Endodermal cell (in vitro differentiated cells): Measurements from ENCODE around the gene TCF7L2. TPM values are rescaled to one million over a fixed set of nuclear protein-coding genes. Genes with fewer than 3 reads are reported as not detected.

Experiments
- DNase-seq: peaks from one replicate; pipeline ENCODE4 v3.0.0-alpha.2; 2017
- H3K27ac ChIP-seq: 2 replicates; pipeline ENCODE4 v1.5.1; 2013; ENCODE audit warnings: mild to moderate bottlenecking, low read depth, low read length, moderate library complexity
- H3K27me3 ChIP-seq: 2 replicates; pipeline ENCODE4 v1.6.1; 2013; ENCODE audit warnings: mild to moderate bottlenecking, low read length, moderate library complexity; ENCODE audit not compliant: insufficient read depth, control insufficient read depth, poor library complexity, severe bottlenecking
- H3K36me3 ChIP-seq: 2 replicates; pipeline ENCODE4 v1.7.0; 2013; ENCODE audit warnings: mild to moderate bottlenecking, low read length, moderate library complexity; ENCODE audit not compliant: control insufficient read depth, insufficient read depth
- H3K4me1 ChIP-seq: one replicate; pipeline ENCODE4 v1.7.0; 2013; ENCODE audit warnings: low read length; ENCODE audit not compliant: control insufficient read depth, insufficient read depth
- H3K4me3 ChIP-seq: 2 replicates; pipeline ENCODE4 v1.5.1; 2013; ENCODE audit warnings: mild to moderate bottlenecking, low read length, moderate library complexity
- H3K9ac ChIP-seq: 2 replicates; pipeline ENCODE4 v1.6.1; 2013; ENCODE audit warnings: mild to moderate bottlenecking, low read length, moderate library complexity; ENCODE audit not compliant: poor library complexity, severe bottlenecking; ENCODE audit errors: extremely low read depth
- H3K9me3 ChIP-seq: 2 replicates; pipeline ENCODE4 v1.6.1; 2013; ENCODE audit warnings: mild to moderate bottlenecking, low read length, moderate library complexity; ENCODE audit not compliant: control insufficient read depth
- H3K27ac Mint-ChIP-seq: 2 replicates; pipeline ENCODE4 v1.8.0; 2020; ENCODE audit warnings: mixed read lengths
- H3K27me3 Mint-ChIP-seq: 2 replicates; pipeline ENCODE4 v1.8.0; 2021; ENCODE audit warnings: mild to moderate bottlenecking, mixed read lengths; ENCODE audit not compliant: insufficient read depth
- H3K36me3 Mint-ChIP-seq: 2 replicates; pipeline ENCODE4 v1.8.0; 2020; ENCODE audit warnings: low read depth, mixed read lengths
- H3K4me1 Mint-ChIP-seq: 2 replicates; pipeline ENCODE4 v1.8.0; 2020; ENCODE audit warnings: mixed read lengths
- H3K4me3 Mint-ChIP-seq: 2 replicates; pipeline ENCODE4 v1.8.0; 2020; ENCODE audit warnings: mild to moderate bottlenecking, moderate library complexity, mixed read lengths
- H3K9me3 Mint-ChIP-seq: 2 replicates; pipeline ENCODE4 v1.8.0; 2020; ENCODE audit warnings: mild to moderate bottlenecking, mixed read lengths
- WGBS, 2 experiments: methylation state at CpG; one replicate each; pipeline versions ENCODE4 v1.1.5 to v1.1.7; 2013; ENCODE audit warnings: missing lambda C conversion rate in 2 of 2, mixed read lengths in 1 of 2; ENCODE audit not compliant: insufficient coverage in 1 of 2, insufficient read length in 1 of 2; 5-methylcytosine and 5-hydroxymethylcytosine counted together
- total RNA-seq, 2 donors: library from RNA; stranded (reverse); fragmentation: NEBNext Ultra II Directional in 1 of 2; extraction: Animal tissue kit (Norgen Biotek cat#: 25700) in 1 of 2; gene quantifications; 2 replicates in 1 of 2; 3 replicates in 1 of 2; pipeline ENCODE4 v1.2.1, GENCODE V29; 2021
- TF ChIP-seq, protein P1 (sequence below): fragments of 200-600 bp; sonication (generic); conservative IDR thresholded peaks from 2 replicates; pipeline ENCODE4 v1.5.0; 2021; ENCODE audit warnings: antibody characterized with exemption, mild to moderate bottlenecking

The TCF7L2 gene
- total RNA-seq, 2 donors from 2014 or later = 73.2 to 105 TPM

DNA sequence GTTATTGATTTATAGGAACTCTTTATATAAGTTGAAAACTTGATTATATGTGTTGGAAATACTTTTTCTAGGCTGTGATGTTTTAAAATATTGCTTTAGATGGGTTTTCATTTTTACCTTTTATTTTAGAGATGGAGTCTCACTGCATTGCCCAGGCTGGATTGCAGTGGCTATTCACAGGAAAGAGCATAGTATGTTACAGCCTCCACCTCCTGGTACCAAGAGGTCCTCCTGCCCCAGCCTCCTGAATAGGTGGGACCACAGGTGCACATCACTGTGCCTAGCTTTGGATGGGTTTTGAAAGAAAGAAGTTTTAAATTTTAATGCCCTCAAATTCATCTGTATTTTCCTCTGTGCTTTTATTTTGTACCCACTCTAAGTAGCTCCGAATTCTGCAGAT is 105.4 kb downstream of the TCF7L2 start:
- Mint-ChIP-seq H3K9me3 (no peaks in the 10 kb centered on the region), H3K4me3 (no peak overlapping the region), H3K27ac (no peak overlapping the region), H3K27me3 (no peaks in the 10 kb centered on the region), H3K4me1 (peaks cover 40% of the 10 kb centered on the region), H3K36me3 (peaks cover 33% of the 10 kb centered on the region)
- no peaks in the 10 kb centered on the region for H3K27me3 ChIP-seq
- no peak overlapping the region for H3K27ac ChIP-seq
- no peak for DNase-seq
- no peak overlapping the region for H3K9ac ChIP-seq
- H3K36me3 ChIP-seq = peaks cover 44% of the 10 kb centered on the region
- peaks cover 35% of the 10 kb centered on the region for H3K4me1 ChIP-seq
- 95% methylated on average over 1 of the region's 1 CpG; no CpG with 5 or more reads in 1 of the 2 experiments for WGBS, 2 experiments
- TF ChIP-seq, protein P1, sequence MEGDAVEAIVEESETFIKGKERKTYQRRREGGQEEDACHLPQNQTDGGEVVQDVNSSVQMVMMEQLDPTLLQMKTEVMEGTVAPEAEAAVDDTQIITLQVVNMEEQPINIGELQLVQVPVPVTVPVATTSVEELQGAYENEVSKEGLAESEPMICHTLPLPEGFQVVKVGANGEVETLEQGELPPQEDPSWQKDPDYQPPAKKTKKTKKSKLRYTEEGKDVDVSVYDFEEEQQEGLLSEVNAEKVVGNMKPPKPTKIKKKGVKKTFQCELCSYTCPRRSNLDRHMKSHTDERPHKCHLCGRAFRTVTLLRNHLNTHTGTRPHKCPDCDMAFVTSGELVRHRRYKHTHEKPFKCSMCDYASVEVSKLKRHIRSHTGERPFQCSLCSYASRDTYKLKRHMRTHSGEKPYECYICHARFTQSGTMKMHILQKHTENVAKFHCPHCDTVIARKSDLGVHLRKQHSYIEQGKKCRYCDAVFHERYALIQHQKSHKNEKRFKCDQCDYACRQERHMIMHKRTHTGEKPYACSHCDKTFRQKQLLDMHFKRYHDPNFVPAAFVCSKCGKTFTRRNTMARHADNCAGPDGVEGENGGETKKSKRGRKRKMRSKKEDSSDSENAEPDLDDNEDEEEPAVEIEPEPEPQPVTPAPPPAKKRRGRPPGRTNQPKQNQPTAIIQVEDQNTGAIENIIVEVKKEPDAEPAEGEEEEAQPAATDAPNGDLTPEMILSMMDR = no peak
- H3K9me3 ChIP-seq = no peaks in the 10 kb centered on the region
- no peak overlapping the region for H3K4me3 ChIP-seq

DNA sequence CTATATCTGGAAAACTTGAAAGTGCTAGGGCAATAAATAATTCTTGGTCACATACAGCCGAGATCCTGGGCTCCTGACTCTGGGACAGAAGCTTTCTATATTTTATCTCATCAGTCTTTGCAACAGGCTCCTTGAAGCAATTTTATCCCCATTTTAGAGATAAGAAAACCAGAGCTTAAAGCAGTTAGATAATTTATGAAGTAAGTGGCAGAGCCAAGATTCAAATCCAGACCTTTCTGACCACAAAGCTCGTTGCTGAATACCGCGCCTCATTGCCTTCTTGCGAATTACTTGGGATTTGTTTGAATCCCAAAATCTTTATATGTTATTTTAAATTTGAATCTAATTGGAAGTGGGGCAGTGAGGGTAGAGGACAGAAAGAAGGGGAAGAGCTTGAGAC is 106.0 kb downstream of the TCF7L2 start:
- peaks cover 30% of the 10 kb centered on the region for H3K36me3 Mint-ChIP-seq
- peaks cover 39% of the 10 kb centered on the region for H3K36me3 ChIP-seq
- no peak overlapping the region for H3K4me3 ChIP-seq
- peaks cover 38% of the 10 kb centered on the region for H3K4me1 Mint-ChIP-seq
- H3K27me3 Mint-ChIP-seq = no peaks in the 10 kb centered on the region
- H3K4me3 Mint-ChIP-seq = no peak overlapping the region
- no peak overlapping the region for H3K9ac ChIP-seq
- no peaks in the 10 kb centered on the region for H3K27me3 ChIP-seq
- H3K27ac Mint-ChIP-seq = no peak overlapping the region
- H3K4me1 ChIP-seq = peaks cover 39% of the 10 kb centered on the region
- WGBS, 2 experiments = 95 to 99% methylated on average over 5 of the region's 5 CpGs
- TF ChIP-seq, protein P1 = no peak
- no peak overlapping the region for H3K27ac ChIP-seq
- DNase-seq = no peak
- no peaks in the 10 kb centered on the region for H3K9me3 ChIP-seq
- no peaks in the 10 kb centered on the region for H3K9me3 Mint-ChIP-seq

DNA sequence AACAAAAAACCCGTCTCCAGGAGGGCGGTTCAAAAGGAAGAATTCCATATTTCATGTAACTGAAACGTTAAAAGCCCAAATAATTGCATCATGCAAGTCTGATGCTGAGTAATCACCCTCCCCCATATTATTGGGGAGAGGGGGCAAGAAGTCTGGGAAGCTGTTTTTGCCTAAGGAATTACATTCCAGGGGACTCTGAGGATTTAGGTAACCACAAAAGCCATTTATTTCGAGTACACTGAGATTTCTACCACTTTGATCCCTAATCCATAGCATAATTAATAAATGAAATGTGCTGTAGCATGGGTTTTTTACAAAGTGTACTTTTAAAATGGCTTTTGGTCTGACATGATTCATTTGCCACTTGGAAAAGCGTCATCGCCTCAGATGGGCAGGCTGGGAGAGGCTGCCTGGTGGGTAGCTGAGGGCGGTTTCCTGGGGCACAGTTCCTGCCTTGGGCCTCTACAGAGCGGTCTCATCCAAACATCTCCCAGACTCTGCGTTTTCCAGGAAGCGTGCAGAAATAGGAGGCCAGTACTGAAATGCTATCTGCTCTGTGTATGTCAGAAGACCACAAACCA is 106.5 kb downstream of the TCF7L2 start:
- peaks cover 30% of the 10 kb centered on the region for H3K36me3 Mint-ChIP-seq
- Histone ChIP-seq H3K4me3 (no peak overlapping the region), H3K9ac (no peak overlapping the region), H3K9me3 (no peaks in the 10 kb centered on the region), H3K36me3 (peaks cover 39% of the 10 kb centered on the region), H3K27ac (no peak overlapping the region), H3K27me3 (no peaks in the 10 kb centered on the region), H3K4me1 (peaks cover 42% of the 10 kb centered on the region)
- TF ChIP-seq, protein P1 = no peak
- H3K4me3 Mint-ChIP-seq = no peak overlapping the region
- no peaks in the 10 kb centered on the region for H3K27me3 Mint-ChIP-seq
- no peaks in the 10 kb centered on the region for H3K9me3 Mint-ChIP-seq
- H3K4me1 Mint-ChIP-seq = peaks cover 37% of the 10 kb centered on the region
- H3K27ac Mint-ChIP-seq = peak overlapping the region; percentile 75
- peak; percentile 39 for DNase-seq
- 94 to 96% methylated on average over 6 to 10 of the region's 10 CpGs for WGBS, 2 experiments
